Fibroblast of gingiva (primary cell): ENCODE measurements around the gene TBC1D4.
"Not testable (repeated sequence)": the region's sequence is repeated elsewhere in the genome, so short reads cannot be mapped to it uniquely, and the experiment has no call there.

ENCODE experiments used
- DNase-seq: peaks from one replicate; pipeline ENCODE4 v3.0.0-alpha.2; 2011; ENCODE audit warnings: low read depth

Gene TBC1D4

DNA sequence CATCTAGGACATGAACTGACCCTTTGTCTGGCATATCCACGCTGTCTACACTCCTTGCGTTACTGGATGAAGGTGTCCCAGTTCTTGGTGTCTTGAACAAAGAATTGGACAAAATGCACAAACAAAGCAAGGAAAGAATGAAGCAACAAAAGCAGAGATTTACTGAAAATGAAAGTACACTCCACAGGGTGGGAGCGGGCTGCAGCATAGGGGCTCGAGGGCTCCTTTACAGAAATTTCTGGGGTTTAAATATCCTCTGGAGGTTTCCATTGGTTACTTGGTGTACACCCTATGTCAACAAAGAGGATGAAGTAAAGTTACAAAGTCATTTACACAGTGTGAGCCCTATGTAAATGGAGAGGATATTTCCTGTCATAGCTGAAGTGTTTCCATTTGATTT is 208.3 kb downstream of the TBC1D4 start:
- not testable (repeated sequence) for DNase-seq

DNA sequence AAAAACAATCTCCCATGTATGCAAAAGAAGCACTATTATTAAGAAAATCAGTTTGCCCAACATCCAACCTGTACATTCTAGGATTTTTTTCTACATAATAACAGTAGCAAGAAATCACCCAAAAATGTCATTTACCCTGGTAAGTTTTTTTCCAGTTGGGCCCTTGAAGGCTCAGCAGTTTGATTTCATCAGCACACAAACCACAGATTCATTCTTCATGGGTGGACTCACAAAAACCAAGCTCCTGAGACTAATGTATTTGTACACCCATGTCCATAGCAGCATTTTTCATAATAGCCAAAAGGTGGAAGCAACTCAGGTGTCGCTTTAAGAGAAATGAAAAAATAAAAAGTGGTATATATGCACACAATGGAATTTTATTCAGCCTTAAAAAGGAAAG is 210.1 kb downstream of the TBC1D4 start:
- no peak for DNase-seq

DNA sequence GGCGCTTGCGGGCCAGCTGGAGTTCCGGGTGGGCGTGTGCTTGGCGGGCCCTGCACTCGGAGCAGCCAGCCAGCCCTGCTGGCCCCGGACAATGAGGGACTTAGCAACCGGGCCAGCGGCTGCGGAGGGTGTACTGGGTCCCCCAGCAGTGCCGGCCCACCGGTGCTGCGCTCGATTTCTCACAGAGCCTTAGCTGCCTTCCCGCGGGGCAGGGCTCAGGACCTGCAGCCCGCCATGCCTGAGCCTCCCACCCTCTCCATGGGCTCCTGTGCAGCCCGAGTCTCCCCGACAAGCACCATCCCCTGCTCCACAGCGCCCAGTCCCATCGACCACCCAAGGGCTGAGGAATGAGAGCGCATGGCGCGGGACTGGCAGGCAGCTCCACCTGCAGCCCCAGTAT is 213.5 kb downstream of the TBC1D4 start:
- not testable (repeated sequence) for DNase-seq

DNA sequence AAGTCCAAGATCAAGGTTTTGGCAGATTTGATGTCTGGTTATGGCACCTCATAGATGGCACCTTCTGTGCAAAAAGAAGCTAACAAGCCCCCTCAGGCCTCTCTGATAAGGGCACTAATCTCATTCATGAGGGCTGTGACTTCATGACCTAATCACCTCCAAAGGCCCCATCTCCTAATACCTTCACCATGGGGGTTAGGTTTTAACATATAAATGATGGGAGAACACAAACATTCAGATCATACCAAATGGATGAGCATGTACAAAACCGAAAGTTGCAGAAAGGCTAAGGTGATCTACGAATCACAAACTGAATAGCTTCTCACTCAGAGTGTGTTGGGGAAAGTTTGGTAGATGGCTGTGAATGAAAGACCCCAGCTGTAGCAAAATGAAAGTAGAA is 217.4 kb downstream of the TBC1D4 start:
- no peak for DNase-seq

- peak; percentile 25 for DNase-seq
These were observed 218.1 kb downstream of the TBC1D4 start for GRCh38 chr13:75263741-75264407.

DNA sequence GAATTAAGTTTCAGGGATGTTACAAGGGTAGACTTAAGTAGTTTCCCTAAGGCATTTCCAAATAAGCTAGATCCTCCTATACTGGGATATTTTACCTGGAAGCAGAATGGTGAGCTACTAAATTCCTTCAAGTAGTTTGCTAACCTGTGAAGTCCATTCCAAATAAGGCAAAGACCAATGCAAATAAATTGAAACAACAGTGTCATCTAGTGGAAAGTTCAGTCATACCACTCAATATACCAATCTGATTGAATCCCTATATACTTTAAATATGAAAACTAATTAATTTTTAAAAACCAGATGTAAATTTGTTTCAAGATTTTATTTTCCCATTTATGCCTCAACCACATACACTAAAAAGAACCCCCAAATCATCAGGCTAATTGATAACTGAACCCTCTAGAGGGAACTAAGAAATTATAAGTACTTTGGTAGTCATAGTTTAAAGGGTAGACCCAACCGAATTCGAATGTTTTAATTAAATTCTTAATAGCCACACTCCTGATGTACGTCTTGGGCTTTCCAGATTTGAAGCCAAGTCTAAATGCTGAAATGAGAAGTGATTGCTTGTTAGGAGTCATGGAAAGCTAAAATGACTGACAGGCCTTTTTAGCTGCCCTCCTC is 223.7 kb downstream of the TBC1D4 start:
- DNase-seq = peak; percentile 27

- no peak for DNase-seq
These were observed 225.0 kb downstream of the TBC1D4 start for GRCh38 chr13:75256922-75257321.

GRCh38 chr13:75255653-75256052 is 226.3 kb downstream of the TBC1D4 start:
- DNase-seq = no peak

- no peak for DNase-seq
These were observed 226.8 kb downstream of the TBC1D4 start for GRCh38 chr13:75255147-75255546.

- DNase-seq = no peak
These were observed 230.8 kb downstream of the TBC1D4 start for GRCh38 chr13:75251188-75251587.

GRCh38 chr13:75250526-75251178 is 231.3 kb downstream of the TBC1D4 start:
- DNase-seq = no peak

GRCh38 chr13:75245578-75245977 is 236.4 kb downstream of the TBC1D4 start:
- DNase-seq = not testable (repeated sequence)

- DNase-seq = not testable (repeated sequence)
These were observed 241.7 kb downstream of the TBC1D4 start for GRCh38 chr13:75240240-75240639.

DNA sequence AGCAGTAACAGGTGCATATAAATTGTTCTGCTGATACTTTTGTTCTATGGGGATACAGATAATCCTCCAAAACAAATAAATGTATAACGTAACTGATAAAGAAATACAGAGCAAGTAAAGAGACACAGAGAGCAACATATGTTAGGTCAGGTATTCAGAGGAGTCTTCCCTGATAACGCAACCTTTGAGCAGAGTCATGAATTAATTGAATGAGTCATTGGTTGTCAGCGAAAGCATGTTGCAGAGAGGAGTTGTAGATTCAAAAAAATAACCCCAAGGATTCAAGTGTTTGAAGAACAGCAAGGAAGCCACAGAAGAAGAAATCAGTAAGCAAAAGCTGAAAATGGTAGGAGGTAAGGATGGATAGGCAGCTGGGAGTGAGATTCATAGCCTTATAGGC is 245.2 kb downstream of the TBC1D4 start:
- DNase-seq = no peak
